Activated CD4-positive, alpha-beta T cell treated with anti-CD3 and anti-CD28 coated beads, Interleukin-2, amount 50 U/mL, for 4 hours (primary cell): ENCODE measurements around the gene PSORS1C2.

Source experiments
- DNase-seq, 2 experiments: peaks; one replicate each; pipeline ENCODE4 v3.0.0-alpha.2; 2020

PSORS1C2 gene

DNA sequence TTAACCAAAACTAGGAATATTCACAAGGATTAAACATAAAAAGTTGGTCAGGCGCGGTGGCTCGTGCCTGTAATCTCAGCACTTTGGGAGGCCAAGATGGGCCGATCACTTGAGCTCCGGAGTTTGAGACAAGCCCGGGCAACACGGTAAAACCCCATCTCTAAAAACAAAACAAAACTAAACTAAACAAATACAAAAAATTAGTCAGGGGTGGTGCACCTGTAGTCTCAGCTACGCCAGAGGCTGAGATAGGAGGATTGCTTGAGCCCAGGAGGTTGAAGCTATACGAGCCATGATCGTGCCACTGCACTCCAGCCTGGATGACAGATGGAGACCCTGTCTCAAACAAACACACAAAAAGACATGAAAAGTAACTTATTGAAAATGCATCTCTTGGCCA lies 3.2 kb downstream of the PSORS1C2 start:
- DNase-seq: no peak

DNA sequence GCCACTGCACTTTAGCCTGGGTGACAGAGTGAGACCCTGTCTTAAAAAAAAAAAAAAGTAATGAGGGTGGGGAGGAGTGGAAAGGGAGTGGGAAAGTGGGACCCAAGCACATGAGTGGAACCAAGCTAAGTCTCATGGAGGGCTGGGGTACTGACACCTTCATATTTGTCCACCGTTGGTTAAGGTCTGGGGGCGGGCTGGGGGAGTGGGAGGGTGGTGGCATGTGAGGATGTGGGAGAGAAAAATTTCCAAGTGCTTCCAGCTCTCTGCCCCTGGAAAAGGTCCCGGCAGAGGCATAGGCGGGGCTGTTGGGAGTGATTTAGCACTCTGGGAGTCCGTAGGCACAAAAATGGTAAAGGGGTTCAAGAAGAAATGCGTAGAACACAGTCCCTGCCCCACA lies 6.1 kb downstream of the PSORS1C2 start:
- DNase-seq: no peak

DNA sequence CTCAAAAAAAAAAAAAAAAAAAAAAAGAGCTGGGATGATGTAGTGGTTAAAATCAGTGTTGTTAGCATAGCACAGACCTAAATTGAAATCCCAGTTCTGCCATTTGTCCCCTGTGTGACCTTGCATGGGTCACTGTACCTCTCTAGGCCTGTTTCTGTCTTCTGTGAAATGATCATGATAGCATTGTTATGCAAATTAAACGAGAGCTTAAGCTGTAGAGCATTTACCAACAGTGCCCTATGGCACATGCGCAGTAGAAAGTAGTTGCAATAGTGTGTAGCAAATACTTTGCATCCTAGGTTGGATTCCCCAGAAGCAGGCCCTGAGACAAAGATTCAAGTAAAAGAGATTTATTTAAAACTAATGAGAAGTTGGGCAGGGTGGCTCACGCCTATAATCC lies 7.3 kb downstream of the PSORS1C2 start:
- no peak for DNase-seq

DNA sequence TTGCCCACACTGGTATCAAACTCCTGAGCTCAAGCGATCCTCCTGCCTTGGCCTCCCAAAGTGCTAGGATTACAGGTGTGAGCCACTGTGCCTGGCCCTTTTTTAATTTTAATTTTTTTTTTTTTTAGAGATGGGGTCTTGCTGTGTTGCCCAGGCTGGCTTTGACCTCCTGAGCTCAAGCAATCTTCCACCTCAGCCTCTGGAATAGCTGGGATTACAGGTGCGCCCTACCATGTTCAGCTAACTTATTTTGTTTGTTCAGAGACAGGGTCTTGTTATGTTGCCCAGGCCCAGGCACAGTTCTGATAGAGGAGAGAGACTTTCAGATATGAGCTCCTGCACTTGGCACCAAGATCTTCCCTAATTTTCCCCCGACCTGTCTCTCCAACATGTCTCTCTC lies 8.1 kb downstream of the PSORS1C2 start:
- no peak for DNase-seq

DNA sequence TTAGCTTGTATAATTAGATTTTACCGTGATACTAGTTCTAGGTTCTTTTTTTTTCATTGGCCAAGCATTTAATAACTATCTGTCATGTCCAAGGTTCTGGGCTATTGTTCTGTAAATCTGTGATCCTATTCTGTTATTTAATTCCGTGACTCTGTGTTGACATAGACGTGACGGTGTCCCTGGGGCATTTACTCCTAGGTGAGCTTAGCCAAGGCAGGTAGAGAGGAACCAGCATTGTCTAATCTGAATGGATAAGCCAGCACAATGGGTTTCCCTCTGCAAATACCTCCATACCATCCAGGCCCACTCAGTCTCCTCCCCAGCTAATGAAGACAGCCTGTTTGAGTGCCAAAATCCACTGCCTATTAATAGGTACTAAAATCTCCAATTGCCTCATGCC lies 9.7 kb downstream of the PSORS1C2 start:
- no peak for DNase-seq

DNA sequence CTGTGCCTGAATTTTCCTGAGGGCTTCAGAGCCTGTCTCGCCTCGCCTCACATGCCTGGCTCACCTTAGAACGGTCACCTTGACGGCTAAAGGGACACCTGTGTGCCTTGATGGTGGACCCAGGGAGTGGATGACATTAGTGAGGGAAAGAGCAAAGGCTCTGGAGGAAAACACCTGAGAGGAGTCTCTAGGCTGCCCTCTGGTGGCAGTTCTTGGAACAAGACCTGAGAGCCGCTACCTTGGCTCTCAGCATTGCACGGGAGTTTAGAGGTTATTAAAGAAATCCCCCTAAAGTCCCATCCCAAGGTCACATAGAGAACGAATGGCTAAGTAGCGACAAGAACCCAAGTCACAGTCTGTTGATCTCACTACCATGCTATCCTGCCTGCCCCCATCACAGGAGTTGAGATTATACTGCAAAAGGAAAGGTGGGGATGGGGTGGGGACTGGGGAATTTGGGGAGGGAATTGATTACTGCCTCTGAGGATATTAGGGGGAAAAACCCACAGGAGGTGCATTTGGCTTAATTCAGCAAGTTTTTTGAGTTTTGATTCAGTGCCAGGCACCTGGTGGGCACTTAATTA lies 10.7 kb downstream of the PSORS1C2 start:
- peak; percentile 70 to 80 for DNase-seq

DNA sequence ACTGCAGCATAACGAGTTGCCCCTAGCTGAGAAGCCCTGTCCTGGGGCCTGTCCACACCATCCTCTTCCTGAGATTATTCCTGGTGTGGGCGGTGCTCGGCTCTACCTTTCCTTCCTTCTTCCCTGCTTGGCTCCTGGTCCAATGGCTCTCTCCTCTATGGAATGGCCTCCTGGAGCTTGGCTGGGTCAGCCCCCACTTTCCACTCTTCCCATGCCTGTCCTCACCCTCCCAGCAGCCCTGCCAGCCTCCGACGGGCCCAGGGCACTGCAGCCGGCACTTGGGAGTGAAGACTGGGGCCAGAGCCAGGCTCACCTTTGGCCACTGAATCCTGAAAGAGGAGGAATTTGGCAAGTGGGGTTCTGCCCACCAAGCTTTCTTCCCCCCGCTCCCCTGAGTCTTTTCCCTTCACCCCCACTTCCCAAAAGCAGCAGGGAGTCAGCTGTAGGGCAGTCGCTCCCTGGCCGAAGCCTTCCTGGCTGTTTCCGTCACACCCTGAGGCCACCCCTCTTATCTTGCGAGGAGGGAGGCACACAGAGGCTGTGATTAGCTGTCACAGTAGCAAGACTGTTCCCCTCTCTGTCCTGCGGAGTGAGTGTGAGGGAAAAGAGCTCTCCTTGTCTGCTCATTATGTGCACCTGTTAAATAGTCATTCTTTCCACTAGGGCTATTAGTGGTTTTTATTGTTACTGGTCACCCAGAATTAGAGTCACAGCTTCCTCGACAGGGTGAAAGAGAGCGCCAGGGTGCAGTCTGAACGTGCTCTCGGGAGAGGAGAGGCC lies 12.3 kb downstream of the PSORS1C2 start:
- no peak for DNase-seq

DNA sequence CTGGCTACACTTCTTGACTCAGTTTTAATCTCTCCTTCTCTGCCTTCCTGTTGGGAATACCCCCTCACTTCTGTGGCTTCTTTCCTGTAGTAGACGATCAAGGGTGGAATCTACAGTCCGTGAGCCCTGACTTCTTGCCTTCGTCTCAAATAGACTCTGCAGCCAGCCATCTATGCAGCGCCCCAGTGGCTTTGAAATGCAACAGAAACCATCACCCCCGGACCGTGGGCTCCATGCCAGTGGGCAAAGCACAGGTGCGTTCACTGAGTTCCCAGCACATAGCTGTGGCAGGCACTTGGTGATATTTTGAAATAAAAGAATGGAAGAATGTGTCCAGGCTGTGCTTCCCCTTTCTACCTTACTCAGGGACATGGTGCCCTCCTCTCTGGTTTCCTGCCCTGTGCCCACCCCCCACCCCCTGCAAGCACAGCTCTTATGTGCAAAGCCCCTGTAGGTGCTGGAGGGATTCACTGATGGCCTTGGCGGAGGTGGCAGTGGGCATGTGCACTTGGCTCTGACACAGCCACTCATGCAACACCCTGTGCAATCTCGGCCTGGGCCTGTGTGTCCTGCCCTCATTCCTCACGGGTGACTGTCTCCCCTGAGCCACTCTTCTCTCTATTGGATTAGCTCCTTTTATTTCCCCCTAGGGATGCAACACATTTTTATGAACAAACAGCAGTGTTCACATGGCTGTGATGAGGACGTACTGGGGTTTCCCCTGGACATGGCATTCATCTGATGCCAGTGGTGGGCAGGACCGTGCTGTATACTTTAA lies 13.1 kb downstream of the PSORS1C2 start:
- no peak for DNase-seq

DNA sequence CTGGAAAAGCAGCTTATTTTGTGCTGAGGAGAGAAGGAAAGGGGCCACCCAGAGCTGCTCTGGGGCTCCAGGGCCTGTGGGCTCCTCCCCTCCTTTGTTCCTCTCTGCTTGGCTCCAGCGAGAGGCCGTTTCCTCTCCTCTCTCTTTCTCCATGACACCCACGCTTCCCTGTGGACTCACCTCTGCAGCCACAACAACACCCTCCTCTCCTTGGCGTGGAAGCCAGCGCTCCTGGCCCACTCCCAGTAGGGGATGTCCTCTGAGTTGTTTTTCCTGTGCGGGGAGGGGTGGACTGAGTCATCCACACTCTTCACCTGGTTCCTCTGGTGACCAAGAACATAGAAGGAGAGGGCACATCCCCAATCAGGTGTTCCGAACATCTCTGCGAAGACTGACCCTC lies 13.7 kb downstream of the PSORS1C2 start:
- DNase-seq: no peak

DNA sequence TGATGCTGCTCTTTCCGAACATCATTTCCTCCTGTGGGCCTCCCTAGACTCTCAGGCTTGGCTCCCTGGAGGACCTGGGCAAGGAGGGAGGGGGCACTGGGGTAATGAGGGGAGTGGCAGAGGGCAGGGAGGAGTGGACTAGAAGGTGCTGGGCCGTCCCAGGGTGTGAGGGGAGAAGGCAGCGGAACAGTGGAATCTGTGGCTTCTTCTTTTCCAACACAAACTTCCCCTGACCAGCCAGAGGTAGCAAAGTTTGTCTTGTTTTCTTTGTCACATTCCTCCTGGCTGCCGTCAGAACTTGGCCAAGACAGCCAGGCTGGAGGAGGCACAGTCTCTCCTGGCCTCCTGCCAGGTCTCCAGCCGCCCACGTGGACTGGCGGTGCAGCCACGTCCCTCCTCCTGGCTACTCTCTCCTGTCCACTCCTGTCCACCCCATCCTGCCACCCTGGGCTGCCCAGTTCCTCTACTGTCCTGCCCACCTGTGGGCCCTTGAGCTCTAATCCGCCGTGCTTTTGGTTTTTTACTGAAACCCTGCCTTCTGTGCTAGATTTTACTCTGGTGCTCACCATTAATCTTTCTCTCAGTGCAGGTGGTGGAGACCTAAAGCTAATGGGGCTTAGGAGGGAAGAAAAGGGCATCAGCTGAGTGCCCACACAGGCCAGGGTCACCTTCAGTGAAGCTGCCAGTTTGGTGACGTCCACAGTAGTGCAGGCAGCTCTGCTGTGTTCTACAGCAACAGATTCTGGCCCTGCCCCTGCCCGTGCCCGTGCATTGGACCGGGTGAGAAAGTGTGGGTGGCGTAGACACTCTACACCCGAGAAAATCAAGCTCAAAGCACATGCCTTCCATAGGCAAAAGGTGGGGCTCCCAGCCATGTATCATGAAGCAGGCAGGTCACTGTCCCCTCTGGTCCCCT lies 15.8 kb downstream of the PSORS1C2 start:
- no peak for DNase-seq

DNA sequence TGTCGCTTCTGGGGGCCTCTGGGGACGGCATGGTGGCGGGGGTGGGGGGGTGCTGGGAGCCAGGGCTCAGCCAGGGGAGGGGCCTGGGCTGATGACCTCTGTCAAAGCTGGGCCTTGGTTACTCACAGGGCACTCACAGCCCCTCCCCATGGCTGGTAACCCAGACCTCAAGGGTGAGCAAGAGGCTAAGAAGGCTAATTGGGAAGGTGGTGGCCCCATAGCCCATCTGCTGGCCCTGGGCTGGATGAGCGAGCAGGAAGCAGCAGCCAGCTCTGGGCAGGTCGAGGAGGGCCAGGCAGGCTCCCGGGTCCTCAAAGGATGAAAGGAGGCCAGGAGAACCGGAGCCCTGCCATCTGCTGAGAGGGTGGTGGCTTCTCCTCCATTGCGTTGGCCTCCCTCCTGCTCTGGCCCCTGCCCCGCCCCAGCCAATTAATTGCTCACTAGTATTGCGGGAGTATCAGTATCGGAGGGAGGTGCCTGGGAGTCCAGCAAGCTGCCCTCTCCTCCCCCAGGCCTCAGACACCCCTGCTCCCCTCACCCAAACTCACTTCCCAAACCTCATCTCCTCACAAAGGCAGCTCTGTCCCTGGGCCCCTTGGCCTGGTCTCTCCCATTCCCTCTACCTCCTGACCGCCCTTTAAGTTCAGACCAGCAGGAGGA lies 17.6 kb downstream of the PSORS1C2 start:
- no peak for DNase-seq

DNA sequence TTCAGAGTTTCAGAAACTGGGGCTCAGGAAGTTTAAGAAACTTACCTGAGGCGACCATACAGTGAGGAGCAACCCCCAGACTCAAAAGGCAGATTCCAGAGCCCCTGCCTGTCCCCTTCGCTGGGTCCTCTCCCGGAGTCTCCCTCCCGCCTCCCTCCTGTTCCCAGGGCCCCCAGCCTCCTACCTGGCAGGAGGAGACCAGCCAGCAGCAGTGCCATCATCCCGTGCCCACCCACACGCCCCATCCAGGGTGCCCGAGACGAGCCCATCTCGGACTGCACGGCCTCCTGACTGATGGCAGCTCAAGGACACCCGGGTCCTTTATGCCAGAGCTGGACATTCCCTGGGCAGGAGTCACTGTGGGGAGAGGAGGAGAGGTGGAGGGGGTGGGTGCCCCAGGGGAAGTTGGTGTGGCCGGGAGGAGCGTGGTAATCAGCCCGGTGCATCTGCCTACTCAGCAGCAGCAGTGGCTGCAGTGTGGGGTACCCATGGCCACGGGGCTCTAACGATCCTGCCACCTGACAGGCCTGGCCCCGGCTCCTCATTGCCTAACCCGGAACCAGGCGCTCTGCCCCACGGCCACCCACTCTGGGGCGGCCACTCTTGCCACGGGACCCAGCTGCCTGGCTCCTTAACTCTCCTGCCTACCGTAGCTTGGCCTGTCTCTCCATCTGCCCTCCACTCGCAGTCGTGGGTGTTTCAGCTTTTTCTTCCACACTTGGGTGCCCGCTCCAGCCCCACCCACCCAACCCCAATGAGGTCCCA lies 18.5 kb downstream of the PSORS1C2 start, which contains the start of gene CDSN:
Gene CDSN, minus strand, starts transcription at position 296 of the 765 bp plus-strand sequence. Its CDS starts 27 bp downstream, at position 269.
- DNase-seq: no peak

DNA sequence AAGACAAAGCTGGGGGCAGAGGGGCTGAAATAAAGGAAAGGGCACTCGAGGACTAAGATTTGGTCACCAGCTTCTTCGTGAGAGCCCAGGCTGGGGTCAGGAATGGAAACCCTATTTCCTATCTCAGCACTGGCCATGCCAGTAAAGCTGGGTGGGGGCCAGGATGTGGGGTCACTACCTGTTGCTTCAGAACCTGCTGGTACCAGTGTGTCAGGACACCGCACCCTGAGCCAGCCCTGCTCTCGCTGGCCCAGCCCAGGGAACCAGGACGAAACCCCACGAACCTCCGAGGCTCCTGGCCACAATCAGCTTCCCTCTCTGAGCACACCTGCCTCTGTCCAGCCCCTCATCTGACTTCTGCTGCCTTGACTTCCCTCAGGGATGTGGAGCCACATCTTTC lies 20.7 kb downstream of the PSORS1C2 start:
- no peak for DNase-seq

DNA sequence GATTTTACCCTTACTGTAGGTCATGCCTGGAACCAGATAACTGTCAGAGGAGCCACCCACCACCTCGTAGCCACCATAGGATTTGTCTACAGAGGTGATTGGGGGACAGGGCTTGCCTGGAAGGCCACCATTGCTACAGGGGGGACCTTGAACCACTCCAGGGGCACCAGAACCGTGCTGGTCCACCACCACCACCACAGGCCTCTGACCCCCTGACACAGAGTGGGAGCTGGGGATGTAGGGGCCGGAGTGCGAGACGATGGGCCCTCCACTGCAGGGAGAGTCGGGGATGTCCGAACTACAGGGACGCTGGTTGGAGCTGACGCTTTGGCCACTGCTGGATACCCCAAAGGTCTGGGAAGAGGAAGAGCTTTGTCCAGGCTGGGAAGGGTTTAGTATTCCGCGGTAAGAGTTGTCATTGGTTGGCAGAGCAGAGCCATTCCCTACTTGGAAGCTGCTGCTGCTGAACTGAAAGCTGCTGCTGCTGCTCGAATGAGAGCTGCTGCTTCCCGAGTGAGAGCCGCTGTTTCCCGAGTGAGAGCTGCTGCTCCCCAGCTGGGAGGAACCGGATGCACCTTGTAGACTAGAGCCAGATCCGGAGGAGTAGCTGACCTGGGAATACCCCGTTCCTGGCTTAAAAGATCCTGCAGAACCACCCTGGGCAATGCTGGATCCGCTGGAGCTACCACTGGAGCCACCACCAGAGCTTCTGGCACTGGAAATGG lies 22.0 kb downstream of the PSORS1C2 start:
- no peak for DNase-seq

DNA sequence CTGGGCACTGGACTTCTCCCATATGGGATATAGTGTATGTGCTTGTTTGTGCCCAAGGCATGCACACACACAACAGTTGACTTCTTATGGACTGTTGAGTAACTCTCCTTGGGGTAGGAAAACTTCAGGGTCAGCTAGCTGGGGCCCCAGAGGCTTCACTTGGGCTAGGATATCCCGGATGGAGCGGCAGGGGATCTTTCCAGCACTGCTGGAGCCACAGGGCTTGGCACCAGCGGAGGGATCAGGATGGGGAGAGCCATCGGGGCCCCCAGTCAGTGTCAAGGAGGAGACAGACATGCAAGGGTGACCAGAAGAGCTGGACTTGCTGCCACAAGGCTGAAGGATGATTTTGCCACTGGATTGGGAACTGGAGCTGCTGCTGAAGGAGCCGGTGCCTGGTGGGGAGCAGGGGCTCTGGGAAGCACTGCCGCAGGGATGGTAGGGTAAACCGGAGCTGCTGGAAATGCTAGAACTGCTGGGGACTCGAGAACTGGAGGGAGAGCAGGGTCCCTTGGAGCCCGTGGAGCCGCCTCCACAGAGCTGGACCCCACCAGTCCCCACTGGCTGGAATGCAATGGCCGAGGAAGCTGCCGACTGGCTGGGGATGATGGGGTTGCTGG lies 22.8 kb downstream of the PSORS1C2 start:
- no peak for DNase-seq

DNA sequence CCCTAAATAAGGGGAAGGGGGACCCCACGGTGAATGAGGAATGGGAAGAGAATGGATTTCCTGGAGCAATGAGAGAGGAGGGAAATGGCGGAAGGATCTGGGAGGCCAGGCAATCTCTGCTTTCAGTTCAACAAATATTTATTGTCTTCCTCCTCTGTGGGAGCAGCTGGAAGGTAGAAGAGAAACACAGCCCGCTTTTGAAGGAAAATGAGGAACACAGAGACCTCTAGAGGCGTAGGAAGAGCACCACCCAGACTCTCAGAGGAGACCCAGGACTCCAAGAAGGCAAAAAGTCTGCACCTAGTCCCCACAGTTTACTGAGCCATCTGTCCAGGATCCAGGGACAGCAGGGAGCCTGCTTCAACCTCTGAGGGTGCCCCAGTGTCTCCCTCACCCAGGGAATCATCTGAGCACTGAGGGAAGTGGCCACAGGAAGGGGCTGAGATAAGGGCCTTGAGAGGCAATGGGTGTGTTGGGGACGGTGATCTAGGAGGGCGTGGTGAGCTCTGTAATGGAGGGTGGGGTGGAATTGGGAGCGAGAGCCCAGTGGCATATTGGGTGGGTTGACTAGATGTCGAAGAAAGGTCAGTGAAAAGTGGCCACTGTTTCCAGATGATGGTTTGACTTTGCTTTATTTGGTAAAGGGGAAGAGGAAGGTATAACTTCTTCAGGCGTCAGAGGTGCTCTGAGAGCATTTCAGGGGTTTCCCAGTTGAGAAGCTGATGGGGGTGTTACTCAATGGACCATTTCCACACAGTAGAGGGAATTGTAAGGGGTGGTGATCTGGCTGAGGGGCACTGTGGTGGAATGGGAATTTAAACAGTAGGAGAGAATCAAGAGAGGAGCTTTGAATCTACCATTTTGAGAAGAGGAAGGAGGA lies 23.7 kb downstream of the PSORS1C2 start:
- DNase-seq: no peak

DNA sequence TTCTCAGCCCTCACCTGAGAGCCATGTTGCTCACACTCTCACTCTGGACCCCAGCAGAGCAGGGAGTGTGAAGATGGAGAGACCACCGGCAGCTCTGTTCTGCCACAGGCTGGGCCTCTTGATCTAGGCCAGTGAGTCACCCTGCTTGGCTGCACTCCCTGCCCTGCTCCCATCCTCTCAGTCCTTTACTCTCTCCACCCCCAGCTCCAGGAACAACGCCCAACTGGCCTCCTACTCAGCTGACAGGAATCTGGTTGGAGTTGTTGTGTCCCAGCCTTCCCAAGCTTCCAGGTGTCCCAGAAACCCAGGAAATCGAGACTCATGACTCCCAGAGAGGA lies 24.4 kb downstream of the PSORS1C2 start, which contains the start of gene PSORS1C1:
Gene PSORS1C1, plus strand, starts transcription at position 260 of the 338 bp plus-strand sequence. CDS start 14,833 bp downstream, outside the sequence.
- DNase-seq: no peak

DNA sequence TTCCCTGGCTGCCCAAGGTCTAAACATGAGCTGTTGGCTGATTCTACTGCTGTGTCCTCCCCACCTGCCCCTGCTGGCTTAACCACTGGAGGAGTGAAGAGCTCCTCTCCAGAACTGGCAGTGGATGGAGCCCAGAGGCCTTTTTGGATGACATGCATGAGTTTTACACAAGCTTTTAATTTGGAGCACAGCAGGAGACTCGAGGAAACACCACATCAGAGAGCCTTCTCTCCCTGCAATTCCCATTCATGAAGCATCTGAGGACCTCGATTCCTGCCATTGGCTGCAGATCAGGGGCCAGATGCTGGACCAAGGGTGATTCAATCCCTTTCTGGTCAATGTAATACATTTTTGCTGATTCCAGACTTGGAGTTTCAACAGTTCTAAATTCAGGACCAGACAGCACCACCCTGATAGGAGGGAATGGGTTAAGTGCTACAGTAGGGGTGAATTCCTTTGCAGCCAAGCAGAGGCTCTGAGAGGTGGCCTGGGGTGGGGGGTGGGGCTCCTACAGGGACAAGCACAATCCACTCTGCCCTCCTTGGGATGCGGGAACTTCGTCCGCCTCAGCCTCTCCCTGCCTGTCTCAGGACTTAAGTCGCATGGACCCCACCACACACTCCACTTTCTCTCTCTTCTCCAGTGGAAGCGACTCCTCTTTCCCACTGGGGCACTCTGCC lies 24.9 kb downstream of the PSORS1C2 start:
- DNase-seq: no peak

DNA sequence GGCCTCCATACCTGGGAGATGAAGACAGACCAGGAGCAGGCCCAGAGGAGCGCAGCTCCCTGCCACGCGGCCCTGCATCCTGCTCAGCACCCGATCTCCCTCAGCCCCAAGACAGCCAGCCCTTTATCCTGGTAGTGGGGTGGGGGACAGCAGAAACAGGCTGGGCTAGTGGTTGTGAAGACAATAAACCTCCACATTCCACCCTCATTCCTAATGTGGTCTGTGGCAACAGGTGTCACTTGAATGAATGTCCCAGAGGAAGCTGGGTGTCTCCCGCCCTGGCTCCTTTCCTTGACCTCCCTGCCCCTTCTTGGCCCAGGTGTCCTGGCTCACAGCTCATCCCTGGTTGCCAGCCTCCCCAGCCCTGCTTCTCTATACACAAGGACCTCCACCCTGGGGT lies 26.4 kb downstream of the PSORS1C2 start, which contains the start of gene C6orf15:
Gene C6orf15, minus strand, starts transcription at position 98 of the 400 bp plus-strand sequence. Its CDS starts 20 bp downstream, at position 78.
- no peak for DNase-seq
